ENCODE results near the gene ULBP2. TPM values are rescaled to one million over a fixed set of nuclear protein-coding genes. Genes with fewer than 3 reads are reported as not detected.

ULBP2 gene
- total RNA-seq, 1 experiment from 2014 or later = 4.9 TPM

GRCh38 chr6:149904661-149905370, 37.0 kb upstream of the ULBP2 start:
- Mint-ChIP-seq H3K4me1 (ENCODE audit: low read depth, unreplicated experiment) (no peaks in the 10 kb centered on the region), H3K4me3 (ENCODE audit: unreplicated experiment) (no peak overlapping the region), H3K36me3 (ENCODE audit: insufficient read depth, unreplicated experiment) (no peaks in the 10 kb centered on the region), H3K27ac (ENCODE audit: unreplicated experiment) (no peak overlapping the region), H3K9me3 (ENCODE audit: unreplicated experiment) (peaks cover 17% of the 10 kb centered on the region), H3K27me3 (ENCODE audit: insufficient read depth, unreplicated experiment) (peaks cover 5% of the 10 kb centered on the region)
- Histone ChIP-seq H3K36me3 (ENCODE audit: control insufficient read depth, insufficient read depth, low read length) (no peaks in the 10 kb centered on the region), H3K4me1 (no peaks in the 10 kb centered on the region), H3K9me3 (no peaks in the 10 kb centered on the region; the same call in 1 of the 2 replicates), H3K4me3 (ENCODE audit: low read depth, low read length) (no peak overlapping the region), H3K27me3 (replicated peaks; ENCODE audit: control insufficient read depth, insufficient read depth, low read length) (no peaks in the 10 kb centered on the region)
- no peak for DNase-seq
- ChIA-PET POLR2A (no interaction called here), CTCF (interaction anchor here (0.6 to 0.7 kb wide), 2 partner anchors 66 to 71 kb away, joined by 3 read pairs; no protein-coding TSS in a partner anchor)
- no peak for TF ChIP-seq CTCF (IDR thresholded peaks at IDR 0.05; ENCODE audit: insufficient read depth in 1 of 2, low read depth in 1 of 2, low read length in 1 of 2, severe bottlenecking in 1 of 2, unreplicated experiment in 1 of 2)
- BruUV-seq (replicated peaks) = no TSS peak
- intact Hi-C loops (cut with micrococcal nuclease; ENCODE audit: unreplicated experiment) = no loop called here

- CTCF ChIA-PET = no interaction called here
- POLR2A ChIA-PET = no interaction called here
- Histone ChIP-seq H3K4me3 (ENCODE audit: low read depth, low read length) (no peak overlapping the region), H3K9me3 (no peaks in the 10 kb centered on the region; the same call in 1 of the 2 replicates), H3K27me3 (replicated peaks; ENCODE audit: control insufficient read depth, insufficient read depth, low read length) (no peaks in the 10 kb centered on the region), H3K4me1 (no peaks in the 10 kb centered on the region), H3K36me3 (ENCODE audit: control insufficient read depth, insufficient read depth, low read length) (no peaks in the 10 kb centered on the region)
- no peak for DNase-seq
- Mint-ChIP-seq H3K27me3 (ENCODE audit: insufficient read depth, unreplicated experiment) (peaks cover 5% of the 10 kb centered on the region), H3K36me3 (ENCODE audit: insufficient read depth, unreplicated experiment) (no peaks in the 10 kb centered on the region), H3K27ac (ENCODE audit: unreplicated experiment) (no peak overlapping the region), H3K4me1 (ENCODE audit: low read depth, unreplicated experiment) (no peaks in the 10 kb centered on the region), H3K9me3 (ENCODE audit: unreplicated experiment) (peaks cover 17% of the 10 kb centered on the region), H3K4me3 (ENCODE audit: unreplicated experiment) (no peak overlapping the region)
- TF ChIP-seq CTCF (IDR thresholded peaks at IDR 0.05; ENCODE audit: insufficient read depth in 1 of 2, low read depth in 1 of 2, low read length in 1 of 2, severe bottlenecking in 1 of 2, unreplicated experiment in 1 of 2) = no peak
- BruUV-seq (replicated peaks) = no TSS peak
- intact Hi-C loops (cut with micrococcal nuclease; ENCODE audit: unreplicated experiment) = no loop called here
Measured at GRCh38 chr6:149905371-149905910, 36.4 kb upstream of the ULBP2 start.

- no peaks in the 10 kb centered on the region for H3K4me1 ChIP-seq
- H3K9me3 ChIP-seq = no peaks in the 10 kb centered on the region; the same call in 1 of the 2 replicates
- no peaks in the 10 kb centered on the region for H3K4me1 Mint-ChIP-seq (ENCODE audit: low read depth, unreplicated experiment)
- TF ChIP-seq CTCF (IDR thresholded peaks at IDR 0.05; ENCODE audit: insufficient read depth in 1 of 2, low read depth in 1 of 2, low read length in 1 of 2, severe bottlenecking in 1 of 2, unreplicated experiment in 1 of 2) = no peak
- intact Hi-C loops (cut with micrococcal nuclease; ENCODE audit: unreplicated experiment) = no loop called here
- H3K9me3 Mint-ChIP-seq (ENCODE audit: unreplicated experiment) = peaks cover 17% of the 10 kb centered on the region
- no peaks in the 10 kb centered on the region for H3K36me3 Mint-ChIP-seq (ENCODE audit: insufficient read depth, unreplicated experiment)
- H3K27me3 Mint-ChIP-seq (ENCODE audit: insufficient read depth, unreplicated experiment) = peaks cover 5% of the 10 kb centered on the region
- H3K27me3 ChIP-seq (replicated peaks; ENCODE audit: control insufficient read depth, insufficient read depth, low read length) = no peaks in the 10 kb centered on the region
- H3K4me3 ChIP-seq (ENCODE audit: low read depth, low read length) = no peak overlapping the region
- H3K27ac Mint-ChIP-seq (ENCODE audit: unreplicated experiment) = no peak overlapping the region
- no peak overlapping the region for H3K4me3 Mint-ChIP-seq (ENCODE audit: unreplicated experiment)
- BruUV-seq (replicated peaks) = no TSS peak
- POLR2A ChIA-PET = no interaction called here
- H3K36me3 ChIP-seq (ENCODE audit: control insufficient read depth, insufficient read depth, low read length) = no peaks in the 10 kb centered on the region
- DNase-seq = no peak
- CTCF ChIA-PET = no interaction called here
Measured at GRCh38 chr6:149905911-149906371, 35.9 kb upstream of the ULBP2 start.

Measured in Caco-2 (cell line).